Natural killer cell treated with Interleukin-12 subunit alpha and Interleukin-12 subunit beta and Interleukin-15 and Interleukin-18, amount 100 ng/mL, for 72 hours (primary cell): Measurements from ENCODE around the gene PLPP2. TPM values are rescaled to one million over a fixed set of nuclear protein-coding genes. Genes with fewer than 3 reads are reported as not detected.

Experiments
- ATAC-seq, 2 donors: fragments of 150-1000 bp; cut with Tn5 transposase in 1 of 2; sonication (Bioruptor Pico), chemical (Tn5 transposase) in 1 of 2; 2 replicates each; pipeline ENCODE4 v1.10.0; 2021
- DNase-seq: peaks from one replicate; pipeline ENCODE4 v3.0.0; 2022; ENCODE audit warnings: low spot score
- H3K27ac Mint-ChIP-seq, 2 donors: 1 replicate in 1 of 2; 2 replicates in 1 of 2; pipeline ENCODE4 v1.8.0; 2022; ENCODE audit warnings: mixed read lengths in 2 of 2, mild to moderate bottlenecking in 1 of 2, moderate library complexity in 1 of 2
- H3K27me3 Mint-ChIP-seq, 2 donors: 1 replicate in 1 of 2; 2 replicates in 1 of 2; pipeline ENCODE4 v1.8.0; 2022; ENCODE audit warnings: mixed read lengths in 2 of 2
- H3K36me3 Mint-ChIP-seq: one replicate; pipeline ENCODE4 v1.8.0; 2022; ENCODE audit warnings: mixed read lengths
- H3K4me1 Mint-ChIP-seq, 2 donors: 1 replicate in 1 of 2; 2 replicates in 1 of 2; pipeline ENCODE4 v1.8.0; 2022; ENCODE audit warnings: low read depth in 2 of 2, mixed read lengths in 2 of 2, mild to moderate bottlenecking in 1 of 2
- H3K4me3 Mint-ChIP-seq: one replicate; pipeline ENCODE4 v1.8.0; 2022; ENCODE audit warnings: mixed read lengths
- H3K9me3 Mint-ChIP-seq: 2 replicates; pipeline ENCODE4 v1.8.0; 2022; ENCODE audit warnings: mixed read lengths
- total RNA-seq, 2 donors: library from RNA; stranded (reverse); gene quantifications; one replicate each; pipeline ENCODE4 v1.2.3, GENCODE V29; 2022

The PLPP2 gene
- total RNA-seq, 2 donors from 2014 or later, result 0.05 TPM; not detected in 1

- Mint-ChIP-seq H3K27ac (no peak overlapping the region), H3K36me3 (no peaks in the 10 kb centered on the region), H3K9me3 (no peaks in the 10 kb centered on the region), H3K27me3 (no peaks in the 10 kb centered on the region), H3K4me1 (peaks cover 0 to 2% of the 10 kb centered on the region in 2 donors), H3K4me3 (no peak overlapping the region)
- DNase-seq (no peak), ATAC-seq (no peak)
These were observed 45.7 kb downstream of the PLPP2 start for GRCh38 chr19:245457-245856.

Other genes starting within 250 kb of the PLPP2 start
- gene OR4F17, start 184.3 kb downstream of the PLPP2 start, total RNA-seq, result not detected
- 10 to 100 TPM; 26.2 to 39.4 TPM for gene MIER2, start 53.4 kb upstream of the PLPP2 start, total RNA-seq
- not detected for gene C2CD4C, start 117.7 kb upstream of the PLPP2 start, total RNA-seq
- under 1 TPM in 1 of 2 donors, not detected in 1; 0.67 TPM for gene SHC2, start 169.6 kb upstream of the PLPP2 start, total RNA-seq
- gene MADCAM1, start 205.1 kb upstream of the PLPP2 start, total RNA-seq, result under 1 TPM in 1 of 2 donors, not detected in 1; 0.33 TPM
- 10 to 100 TPM; 16.3 to 17.7 TPM for gene TPGS1, start 216.1 kb upstream of the PLPP2 start, total RNA-seq
- 10 to 100 TPM; 46.5 to 73.2 TPM for gene CDC34, start 240.4 kb upstream of the PLPP2 start, total RNA-seq